CD4-positive, alpha-beta T cell treated with Interleukin-17A for 4 hours (primary cell): ENCODE results near the gene NHP2.
A peak's percentile ranks its signal among the peaks of the same experiment; 100 is the strongest.
"Not testable (repeated sequence)": the region's sequence is repeated elsewhere in the genome, so short reads cannot be mapped to it uniquely, and the experiment has no call there.

Experiments
- DNase-seq: peaks from one replicate; pipeline ENCODE4 v3.0.0-alpha.2; 2020; ENCODE audit warnings: mixed read lengths

The NHP2 gene

DNA sequence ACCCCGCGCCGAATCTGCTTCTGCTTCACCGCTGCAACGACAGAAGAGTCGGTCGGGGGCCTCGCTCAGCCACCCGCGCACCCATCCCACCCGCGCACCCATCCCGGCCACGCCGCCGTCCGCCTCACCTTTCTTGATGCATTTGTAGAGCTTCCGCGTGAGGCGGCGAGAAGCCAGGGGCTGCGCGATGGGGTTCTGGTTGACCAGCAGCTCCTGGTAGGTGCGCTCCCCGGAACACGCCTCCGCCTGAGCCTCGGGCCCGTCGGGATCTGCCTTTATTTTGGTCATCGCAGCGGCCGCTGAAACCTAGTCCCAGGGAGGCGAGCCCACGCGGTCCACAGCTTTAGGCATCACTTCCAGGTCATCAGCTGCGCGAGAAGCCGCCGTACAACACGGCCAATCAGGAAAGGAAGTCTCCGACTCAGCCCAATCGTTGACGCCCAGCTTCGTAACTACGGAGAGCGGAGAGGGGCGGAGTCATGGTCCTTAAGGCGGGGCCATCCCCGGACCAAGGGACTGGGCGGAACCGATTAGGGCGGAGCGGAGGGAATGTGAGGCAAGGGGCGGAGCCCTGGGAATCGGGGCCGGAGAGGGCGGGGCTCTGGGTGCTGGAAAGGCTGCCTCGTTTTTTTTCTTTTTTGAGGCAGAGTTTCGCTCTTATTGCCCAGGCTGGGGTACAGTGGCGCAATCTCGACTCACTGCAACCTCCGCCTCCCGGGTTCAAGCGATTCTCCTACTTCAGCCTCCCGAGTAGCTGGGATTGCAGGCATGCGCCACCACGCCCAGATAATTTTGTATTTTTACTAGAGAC lies at the start of gene NHP2:
TSS of gene NHP2 (minus strand) at position 356 of the 811 bp plus-strand sequence. CDS start at position 288, 68 bp downstream.
- DNase-seq = peak; percentile 99

DNA sequence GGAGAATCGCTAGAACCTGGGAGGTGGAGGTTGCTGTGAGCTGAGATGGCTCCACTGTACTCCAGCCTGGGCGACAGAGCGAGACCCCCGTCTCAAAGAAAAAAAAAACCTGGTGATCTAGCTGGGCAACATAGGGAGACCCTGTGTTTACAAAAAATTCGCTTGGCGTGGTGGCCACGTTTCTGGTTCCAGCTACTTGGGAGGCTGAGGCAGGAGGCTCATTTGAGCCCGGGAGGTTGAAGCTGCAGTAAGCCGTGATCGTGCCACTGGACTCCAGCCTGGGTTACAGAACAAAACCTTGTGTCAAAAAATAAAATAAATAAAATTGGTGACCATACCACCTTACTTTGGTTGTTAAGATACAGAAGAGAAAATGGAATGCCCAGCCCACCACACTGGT lies 48.9 kb upstream of the NHP2 start:
- DNase-seq = no peak

DNA sequence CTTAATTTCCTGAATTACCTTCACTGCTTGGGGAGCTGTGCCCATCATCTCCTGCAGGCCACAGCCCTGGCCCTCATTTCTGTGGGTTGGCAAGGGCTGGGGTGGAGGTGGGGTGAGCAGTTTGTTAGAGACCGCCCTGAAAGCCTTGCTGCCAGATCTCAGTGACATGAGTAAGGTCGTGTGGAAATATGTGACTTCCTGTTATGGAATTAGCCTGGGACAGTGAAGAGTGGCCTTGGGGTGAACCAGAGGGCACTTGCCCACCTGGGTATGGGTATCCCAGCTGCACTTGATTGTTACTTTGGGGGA lies 48.2 kb upstream of the NHP2 start:
- DNase-seq = no peak

DNA sequence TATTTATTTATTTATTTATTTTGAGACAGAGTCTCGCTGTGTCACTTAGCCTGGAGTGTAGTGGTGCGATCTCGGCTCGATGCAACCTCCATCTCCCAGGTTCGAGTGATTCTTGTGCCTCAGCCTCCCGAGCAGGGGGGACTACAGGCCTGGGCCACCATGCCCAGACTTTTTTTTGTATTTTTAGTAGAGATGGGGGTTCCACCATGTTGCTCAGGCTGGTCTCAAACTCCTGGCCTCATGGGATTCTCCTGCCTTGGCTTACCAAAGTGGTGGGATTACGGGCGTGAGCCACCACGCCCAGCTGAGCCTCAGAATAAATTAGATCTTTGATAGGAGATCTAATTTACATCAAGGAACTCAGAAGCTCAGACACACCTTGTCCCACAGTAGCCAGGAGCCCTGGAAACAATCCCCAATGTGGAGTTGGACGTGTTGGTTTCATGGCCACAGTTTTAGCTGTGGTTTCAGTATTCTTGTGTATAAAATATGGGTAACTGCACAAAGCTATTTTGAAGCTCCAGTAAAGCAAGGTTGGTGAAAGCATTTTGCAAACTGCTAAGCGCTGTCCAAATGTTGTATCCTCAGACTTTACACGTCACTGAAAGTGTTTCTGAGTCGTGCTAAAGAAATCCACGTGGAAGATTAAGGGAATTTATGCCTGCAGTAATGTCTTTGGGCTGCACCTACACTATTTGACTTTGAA lies 47.7 kb upstream of the NHP2 start:
- no peak for DNase-seq

DNA sequence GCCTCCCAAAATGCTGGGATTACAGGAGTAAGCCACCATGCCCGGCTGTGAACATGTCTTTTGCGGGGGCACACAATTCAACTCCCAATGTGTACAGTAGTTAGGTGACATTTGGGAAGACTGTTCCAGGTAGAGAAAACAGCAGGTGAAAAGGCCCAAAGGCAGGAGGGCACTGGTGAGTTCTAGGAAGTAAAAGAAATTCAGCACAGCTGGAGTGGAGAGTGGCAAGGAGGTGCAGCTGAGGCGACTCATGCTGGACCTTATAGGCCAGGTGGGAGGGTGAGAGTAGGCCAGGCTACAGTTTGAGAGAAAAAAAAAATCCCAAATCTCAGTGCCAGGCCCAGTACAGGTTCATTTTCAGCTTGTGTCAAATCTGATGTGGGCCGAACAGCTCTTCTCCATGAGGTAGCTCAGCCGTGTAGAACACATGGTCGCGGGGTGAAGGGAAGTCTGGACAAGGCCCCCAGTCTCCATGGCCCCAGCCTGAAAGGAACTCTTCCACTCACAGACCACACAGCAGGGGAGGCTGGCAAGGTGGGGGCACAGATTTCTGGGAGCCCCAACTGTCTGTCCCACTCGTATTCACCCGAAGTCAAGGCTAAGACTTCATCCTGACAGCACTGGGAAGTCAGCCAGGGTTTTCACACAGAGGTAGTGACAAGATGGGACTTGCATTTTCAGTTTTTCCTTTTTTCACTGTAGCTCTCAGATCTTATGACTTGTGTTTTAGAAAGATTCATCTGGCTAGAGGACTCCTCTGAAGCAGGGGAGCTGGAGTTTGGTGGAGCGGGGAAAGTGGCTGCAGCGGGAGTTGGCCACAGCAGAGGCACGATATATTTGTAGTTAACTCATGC lies 46.1 kb upstream of the NHP2 start:
- no peak for DNase-seq

DNA sequence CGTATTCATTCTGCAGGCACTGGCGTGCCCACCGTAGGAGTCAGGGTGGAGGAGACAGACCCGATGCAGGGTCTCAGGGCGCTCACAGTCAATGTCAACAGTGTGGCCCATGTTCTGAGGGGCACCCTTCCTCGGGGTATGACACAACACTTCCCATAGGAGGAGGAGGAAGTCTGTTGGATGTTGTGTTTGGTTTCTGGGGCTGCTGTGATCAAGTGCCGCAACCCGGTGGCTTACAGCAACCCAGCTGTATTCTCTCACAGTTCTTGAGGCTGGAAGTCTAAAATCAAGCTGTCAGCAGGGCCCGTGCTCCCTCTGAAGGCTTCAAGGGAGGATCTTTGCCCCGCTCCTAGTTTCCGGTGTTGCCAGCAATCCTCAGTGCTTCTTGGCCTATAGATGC lies 45.0 kb upstream of the NHP2 start:
- DNase-seq = no peak

DNA sequence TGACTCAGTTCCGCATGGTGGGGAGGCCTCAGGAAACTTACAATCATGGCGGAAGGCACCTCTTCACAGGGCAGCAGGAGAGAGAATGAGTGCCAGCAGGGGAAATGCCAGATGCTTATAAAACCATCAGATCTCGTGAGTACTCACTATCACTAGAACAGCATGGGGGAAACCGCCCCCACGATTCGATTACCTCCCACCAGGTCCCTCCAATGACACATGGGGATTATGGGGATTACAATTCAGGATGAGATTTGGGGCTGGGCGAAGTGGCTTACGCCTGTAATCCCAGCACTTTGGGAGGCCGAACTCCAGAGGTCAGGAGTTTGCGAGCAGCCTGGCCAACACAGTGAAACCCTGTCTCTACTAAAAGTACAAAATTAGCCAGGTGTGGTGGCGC lies 44.5 kb upstream of the NHP2 start:
- not testable (repeated sequence) for DNase-seq

DNA sequence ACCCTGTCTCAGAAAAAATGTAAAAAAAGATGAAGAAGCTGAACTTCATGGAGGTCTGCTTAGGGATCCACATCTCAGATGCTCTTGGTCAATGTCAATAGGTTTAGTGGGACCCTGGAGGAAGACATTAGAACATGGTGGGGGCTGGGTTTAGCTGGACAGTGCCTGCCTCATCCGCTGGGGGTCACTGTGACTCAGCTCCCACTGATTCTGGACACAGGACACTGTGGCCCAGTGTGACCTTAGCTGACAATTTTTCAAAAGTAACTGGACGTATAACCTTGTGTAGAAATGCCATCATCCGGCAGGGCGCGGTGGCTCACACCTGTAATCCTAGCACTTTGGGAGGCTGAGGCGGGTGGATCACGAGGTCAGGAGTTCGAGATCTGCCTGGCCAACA lies 43.3 kb upstream of the NHP2 start:
- no peak for DNase-seq

DNA sequence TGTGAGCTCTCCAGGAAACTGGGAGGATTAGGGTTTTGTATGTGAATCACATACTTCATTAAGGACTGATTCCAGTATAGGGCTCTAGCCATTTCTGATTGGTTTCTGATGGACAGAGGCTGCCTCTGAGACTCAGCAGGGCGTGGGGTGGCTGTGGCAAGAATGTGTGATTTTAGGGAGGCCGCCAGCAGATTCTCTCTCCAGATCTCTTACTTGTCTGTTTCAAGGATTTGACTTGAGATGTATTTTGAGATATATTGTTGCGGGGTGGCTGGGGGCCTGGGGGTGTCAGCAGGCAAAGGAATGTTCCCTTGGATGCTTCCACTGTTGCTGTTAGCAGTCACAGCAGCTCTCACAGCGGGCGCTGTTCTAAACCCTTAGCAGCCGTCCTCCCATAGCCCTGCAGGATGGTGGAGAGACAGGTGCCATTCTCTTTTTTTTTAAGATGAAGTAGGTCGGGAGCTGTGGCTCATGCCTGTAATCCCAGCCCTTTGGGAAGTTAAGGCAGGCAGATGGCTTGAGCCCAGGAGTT lies 42.7 kb upstream of the NHP2 start:
- DNase-seq = no peak

DNA sequence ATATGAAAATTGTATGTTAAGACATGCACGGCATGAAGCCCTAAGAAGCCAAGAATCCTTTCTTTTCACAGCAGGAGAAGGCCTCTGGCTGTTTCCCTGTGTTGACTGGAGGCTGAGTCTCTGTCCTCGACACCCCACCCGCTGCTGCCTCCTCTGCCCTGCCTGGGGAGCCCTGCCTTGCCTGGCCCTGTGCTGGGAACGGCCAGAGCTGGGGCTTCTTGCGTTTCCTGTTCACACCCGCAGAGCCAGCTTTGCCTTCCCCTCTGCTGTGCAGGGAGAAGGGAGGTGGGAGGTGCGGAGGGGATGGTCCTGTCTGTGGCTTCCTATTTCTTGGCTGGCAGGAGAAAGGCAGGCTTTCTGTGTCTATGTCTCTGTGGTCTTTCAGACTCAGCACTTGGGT lies 40.3 kb upstream of the NHP2 start:
- no peak for DNase-seq

DNA sequence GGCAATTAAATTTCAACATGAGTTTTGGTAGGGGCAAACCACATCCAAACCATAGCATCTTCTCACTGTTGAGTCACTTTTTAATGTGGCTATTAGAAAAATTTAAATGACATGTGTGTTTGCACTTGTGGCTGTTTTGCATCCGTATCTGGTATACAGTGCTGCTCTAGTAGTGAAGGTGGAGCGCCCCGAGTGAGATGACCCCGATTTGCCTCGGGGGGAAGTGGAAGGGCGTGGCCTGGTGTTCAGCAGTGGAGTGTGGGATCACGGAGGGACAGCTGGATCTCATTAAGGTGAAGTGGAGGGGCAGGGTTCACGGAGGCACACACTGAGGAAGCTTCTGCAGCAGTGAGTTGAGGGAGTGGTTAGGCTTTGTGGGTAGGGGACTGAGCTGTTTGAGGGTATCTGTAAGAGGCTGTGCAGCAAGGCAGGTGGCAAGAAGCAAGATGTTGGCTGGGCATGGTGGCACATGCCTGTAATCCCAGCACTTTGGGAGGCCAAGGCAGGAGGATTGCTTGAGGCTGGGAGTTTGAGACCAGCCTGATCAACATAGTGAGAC lies 39.6 kb upstream of the NHP2 start:
- no peak for DNase-seq

DNA sequence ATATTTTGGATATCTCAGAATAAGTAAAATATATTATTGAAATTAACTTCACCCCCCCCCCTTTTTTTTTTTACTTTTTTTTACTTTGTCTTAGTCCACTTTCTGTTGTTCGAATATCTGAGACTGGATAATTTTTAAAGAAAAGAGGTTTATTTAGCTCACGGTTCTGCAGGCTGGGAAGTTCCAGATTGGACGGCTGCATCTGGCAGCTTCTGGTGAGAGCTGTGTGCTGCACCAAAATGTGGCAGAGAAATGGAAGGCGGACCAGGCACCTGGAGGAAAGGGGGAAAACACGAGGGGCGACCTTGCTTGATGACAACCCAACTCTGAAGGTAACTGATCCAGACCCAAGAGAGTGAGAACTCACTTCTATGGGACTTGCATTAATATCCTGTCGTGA lies 39.1 kb upstream of the NHP2 start:
- no peak for DNase-seq

DNA sequence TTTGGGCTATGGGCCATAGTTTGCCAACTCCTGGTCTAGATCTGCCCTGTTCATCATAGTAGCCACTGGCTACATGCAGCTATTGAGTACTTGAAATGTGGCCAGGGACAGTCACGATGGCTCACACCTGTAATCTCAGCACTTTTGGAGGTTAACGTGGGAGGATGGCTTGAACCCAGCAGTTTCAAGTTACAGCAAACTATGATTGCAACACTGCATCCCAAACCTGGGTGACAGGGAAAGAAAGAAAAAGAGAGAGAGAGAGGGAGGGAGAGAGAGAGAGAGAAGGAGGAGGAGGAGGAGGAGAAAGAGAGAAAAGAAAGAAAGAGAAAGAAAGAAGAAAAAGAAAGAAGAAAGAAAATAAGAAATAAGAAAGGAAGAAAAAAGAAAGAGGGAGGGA lies 38.6 kb upstream of the NHP2 start:
- no peak for DNase-seq

DNA sequence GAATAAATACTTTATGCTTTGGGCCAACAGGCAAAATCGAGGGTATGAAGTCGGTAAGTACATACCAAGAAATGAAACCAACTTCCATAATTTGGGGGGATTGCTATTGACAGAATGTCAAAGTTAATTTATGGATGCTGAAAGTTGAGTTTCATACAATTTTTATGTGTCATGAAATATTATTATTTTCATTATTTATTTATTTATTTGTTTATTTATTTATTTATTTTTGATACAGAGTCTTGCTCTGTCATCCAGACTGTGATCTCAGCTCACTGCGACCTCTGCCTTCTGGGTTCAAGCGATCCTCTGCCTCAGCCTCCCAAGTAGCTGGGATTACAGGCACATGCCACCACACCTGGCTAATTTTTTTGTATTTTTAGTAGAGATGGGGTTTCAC lies 38.0 kb upstream of the NHP2 start:
- no peak for DNase-seq

DNA sequence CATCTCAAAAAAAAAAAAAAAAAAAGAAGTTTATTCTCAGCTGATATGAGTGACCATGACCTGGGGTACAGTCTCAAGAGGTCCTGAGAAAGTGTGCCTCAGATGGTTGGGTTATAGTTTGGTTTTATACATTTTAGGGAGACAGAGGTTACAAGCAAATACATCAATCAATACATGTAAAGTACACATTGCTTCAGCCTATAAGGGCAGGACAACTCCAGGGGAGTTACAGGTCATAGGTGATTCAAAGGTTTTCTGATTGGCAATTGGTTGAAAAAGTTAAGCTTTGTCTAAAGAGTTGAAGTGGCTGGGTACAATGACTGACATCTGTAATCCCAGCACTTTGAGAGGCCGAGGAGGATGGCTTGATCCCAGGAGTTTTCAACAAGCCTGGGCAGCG lies 35.7 kb upstream of the NHP2 start:
- no peak for DNase-seq

DNA sequence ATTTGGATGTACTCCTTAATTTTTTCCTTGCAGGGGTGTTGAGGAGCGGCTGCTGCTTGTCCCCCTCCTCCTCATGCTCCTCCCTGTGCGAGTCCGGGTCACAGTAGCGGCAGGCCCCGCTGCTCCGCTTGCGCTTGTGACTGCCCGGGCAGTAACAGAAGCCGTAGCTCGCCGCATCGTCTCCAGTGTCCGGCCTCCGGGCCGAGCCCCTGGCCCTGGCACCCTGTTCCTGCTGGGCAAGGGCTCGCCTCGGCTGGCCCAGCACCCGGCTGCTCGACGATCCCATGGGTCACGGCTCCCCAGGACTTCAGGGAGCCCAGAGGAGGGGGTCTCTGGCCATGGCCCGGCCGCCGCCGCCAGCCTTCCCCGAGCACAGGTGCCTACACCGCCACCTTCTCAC lies 33.3 kb upstream of the NHP2 start, which contains the start of gene GMCL2:
TSS of gene GMCL2 (minus strand) at position 358 of the 400 bp plus-strand sequence. CDS start at position 286, 72 bp downstream.
- DNase-seq = no peak

DNA sequence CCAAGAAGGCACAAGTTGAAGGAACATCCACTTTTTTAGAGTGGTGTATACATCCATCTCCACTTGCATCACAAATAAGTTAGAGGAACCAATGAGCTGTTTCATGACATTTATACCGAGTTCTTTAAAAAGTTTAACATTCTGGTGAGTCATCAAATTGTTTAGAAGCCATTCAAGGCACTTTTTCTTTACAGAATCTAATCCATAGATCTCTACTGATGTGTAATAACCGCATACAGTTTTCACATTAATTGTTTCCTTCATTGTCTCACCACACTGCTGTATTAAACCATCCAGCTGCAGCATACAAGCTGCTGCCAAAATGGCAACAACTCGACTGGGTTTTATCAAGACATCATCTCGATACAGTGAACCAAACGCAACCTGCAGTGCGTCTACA lies 32.7 kb upstream of the NHP2 start:
- DNase-seq = no peak

DNA sequence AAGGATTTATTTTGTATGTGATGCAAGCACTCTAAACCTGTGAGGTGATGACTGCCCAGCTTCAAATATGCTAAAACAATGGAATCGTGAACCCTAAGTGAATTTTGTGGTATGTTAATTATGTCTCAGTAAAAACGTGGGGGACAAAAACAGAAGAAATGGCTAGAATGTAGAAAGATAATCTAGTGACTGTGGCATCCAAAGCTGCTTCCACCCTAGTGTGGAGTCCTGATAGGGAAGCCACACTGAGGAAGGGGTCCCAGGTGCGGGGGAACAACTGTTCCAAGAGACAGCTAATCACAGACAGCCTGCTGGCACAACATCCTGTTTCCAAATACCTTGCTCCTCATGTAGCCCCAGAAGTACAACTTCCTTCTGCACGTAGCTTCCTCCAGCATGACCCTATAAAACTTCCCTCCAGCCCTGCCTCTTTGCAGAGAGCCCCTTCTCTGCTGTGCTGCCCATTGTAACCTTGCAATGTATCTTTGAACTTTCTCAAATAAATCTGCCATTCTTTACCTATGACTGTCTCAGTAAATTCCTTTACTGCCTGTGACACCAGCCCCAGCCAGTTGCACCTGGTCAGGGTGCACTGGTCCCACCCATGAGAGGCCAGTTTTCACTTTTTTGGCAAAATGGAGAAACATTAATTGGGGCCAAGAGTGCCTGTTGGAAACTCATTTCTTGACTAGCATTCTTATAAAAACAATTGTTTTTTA lies 28.6 kb upstream of the NHP2 start:
- DNase-seq = no peak

DNA sequence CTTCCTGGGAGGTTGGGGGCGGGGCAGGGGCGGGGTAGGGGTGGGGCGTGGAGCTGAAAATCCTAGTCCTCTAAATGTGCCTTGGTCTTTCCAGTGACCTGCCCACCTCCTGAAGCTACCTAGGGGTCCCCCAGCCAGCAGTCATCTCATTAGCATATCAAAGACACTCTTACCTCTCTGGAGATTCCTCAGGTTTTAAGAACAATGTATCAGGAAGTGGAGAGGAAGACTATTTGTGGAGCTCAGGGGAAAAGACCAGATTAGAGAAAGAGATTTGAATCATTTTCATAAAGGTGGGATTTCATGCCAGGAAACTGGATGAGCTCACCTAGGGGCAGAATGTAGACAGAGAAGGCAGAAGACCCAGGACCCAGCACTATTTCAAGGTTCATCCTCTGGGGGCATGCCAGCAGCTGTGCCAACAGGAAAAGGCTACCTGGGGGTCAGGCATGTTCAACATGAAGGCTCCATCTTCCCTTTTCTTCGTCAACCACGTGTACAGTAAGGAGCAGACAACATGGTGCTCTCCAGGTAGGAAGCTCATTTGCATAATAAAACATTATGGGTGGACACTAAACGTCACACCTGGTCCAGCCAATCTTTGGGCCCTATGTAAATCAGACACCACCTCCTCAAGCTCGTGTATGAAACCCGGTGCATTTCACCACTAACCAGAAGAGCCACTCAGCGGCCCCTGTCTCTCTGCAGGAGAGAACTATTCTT lies 26.6 kb upstream of the NHP2 start:
- no peak for DNase-seq

DNA sequence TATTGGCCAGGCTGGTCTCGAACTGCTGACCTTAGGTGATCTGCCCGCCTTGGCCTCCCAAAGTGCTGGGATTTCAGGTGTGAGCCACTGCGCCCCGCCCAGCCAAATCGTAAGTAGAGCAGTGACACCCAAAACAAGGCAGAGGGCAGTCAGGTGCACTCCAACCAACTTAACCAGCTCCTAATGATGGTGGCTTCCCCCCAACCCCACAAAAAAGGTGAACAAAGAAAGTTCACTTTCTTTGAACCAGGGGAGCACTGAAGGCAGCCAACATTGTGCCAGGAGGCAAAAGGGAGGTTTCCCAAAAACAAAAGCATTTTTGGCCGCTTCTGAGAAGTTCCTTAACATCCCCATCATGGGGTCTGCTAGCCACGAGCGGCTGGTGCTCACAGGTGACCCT lies 23.9 kb upstream of the NHP2 start:
- DNase-seq = no peak

DNA sequence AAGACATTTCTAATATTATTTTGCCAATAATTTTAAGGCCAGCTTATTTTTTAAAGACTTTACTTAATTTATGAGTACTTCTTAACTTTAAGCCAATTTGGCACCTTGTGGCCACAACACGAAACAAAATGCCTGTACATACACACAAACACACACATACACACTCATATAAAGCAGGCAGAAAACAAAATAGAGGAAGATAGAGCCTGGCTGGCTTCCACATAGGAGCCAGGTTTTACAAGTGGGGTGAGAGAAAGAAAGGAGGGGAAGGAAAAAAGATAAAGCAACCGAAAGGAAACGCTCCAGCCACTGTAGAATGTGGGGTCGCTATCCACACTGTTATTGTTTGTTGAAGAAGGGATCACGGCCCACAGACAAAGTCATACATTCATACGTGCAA lies 23.1 kb upstream of the NHP2 start:
- DNase-seq = no peak

DNA sequence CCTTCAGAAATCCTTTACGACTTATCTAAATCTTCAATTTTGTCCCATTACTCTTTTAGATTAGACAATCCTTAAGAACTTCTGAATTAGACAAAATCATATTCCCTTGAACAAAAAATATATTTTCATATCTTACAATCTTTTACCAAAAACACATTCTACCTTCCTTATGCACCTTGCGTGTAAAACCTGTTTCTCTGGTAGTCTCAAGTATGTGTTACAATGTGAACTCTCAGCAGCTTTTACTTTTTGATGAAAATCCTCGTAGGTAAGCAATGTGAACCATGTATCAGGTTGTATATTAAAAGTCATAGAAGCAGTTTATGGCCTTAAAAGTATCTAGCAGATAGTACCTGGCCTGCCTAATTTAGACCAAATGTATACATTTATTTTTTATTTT lies 20.8 kb upstream of the NHP2 start:
- DNase-seq = no peak
